GM21786 (cell line): ENCODE data around the gene SPZ1.
"Not testable (repeated sequence)": the region's sequence is repeated elsewhere in the genome, so short reads cannot be mapped to it uniquely, and the experiment has no call there.

Experiments used
- ATAC-seq: cut with Tn5 transposase; IDR thresholded peaks from one replicate; pipeline ENCODE4 v1.9.1; 2021; ENCODE audit not compliant: unreplicated experiment

Gene SPZ1, protein sequence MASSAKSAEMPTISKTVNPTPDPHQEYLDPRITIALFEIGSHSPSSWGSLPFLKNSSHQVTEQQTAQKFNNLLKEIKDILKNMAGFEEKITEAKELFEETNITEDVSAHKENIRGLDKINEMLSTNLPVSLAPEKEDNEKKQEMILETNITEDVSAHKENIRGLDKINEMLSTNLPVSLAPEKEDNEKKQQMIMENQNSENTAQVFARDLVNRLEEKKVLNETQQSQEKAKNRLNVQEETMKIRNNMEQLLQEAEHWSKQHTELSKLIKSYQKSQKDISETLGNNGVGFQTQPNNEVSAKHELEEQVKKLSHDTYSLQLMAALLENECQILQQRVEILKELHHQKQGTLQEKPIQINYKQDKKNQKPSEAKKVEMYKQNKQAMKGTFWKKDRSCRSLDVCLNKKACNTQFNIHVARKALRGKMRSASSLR

DNA sequence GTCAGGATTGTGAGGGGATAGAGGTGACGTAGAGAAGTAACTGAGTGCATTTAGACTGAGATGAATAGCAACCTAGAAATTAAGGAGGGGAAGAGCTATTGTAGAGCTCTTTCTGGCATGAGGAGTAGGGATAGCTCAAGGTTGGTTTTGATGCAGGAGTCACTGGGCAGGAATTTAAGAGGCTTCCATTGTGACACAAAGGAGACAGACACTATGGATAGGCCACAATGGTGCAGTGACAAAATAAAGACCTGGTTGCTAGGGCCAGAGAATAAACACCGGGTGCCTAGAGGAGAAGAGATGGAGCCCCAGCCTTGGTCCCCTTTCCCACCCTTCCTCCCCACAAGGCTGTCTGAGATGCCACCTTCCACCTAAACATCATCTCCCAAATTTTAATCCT is at the start of gene SPZ1:
TSS of gene SPZ1 (plus strand) at position 301 of the 400 bp plus-strand sequence. CDS start 214 bp downstream, outside the sequence.
- ATAC-seq = no peak

DNA sequence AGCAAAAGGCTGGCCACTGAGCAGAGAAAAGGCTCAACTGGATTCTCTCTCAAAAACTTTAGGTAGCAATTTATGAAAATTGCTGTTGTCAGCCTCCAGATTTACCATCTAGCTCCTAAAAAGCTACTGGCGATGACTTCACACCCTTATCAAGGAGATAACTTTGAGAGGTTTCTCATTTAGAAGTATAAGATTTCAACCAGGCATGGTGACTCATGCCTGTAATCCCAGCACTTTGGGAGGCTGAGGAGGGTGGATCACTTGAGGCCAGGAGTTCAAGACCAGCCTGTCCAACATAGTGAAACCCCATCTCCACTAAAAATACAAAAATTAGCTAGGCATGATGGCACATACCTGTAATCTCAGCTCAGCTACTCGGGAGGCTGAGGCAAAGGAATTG is 49.3 kb upstream of the SPZ1 start:
- ATAC-seq = not testable (repeated sequence)

DNA sequence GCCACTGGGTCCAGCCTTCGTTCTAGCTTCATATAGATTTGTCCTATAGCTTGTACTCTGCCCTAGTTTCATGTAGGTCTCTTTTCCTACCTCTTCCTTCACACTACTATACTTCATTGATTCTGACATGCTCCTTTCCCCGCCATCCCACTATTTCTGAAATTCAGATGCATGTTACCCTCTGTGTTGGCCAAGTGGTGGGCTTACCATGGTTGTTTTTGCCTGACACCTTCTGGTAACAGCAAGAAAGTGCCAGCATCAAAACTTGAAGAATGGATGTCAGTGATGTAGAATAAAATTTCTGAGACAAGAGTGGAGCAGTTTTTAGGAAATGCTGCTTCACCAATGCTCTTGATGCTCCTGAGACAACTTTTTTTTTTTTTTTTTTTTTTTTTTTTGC is 44.5 kb upstream of the SPZ1 start:
- no peak for ATAC-seq

DNA sequence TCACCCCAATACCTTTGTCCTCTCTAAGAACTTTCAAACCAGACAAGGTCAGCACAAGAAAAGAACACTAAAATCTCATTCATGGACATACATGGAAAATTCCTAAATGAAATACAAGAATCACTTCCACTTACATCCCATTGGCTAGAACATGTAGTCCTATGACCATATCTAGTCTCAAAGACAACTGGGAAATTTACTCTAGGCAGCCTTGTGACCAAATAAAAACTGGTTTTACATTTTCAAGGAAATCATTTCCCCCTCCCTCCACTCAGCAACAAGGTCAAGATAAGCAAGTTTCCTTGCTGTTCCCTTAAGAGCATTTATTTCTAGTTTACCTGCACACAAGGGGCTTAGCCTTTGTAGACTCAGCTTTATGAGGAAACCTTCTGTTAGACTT is 43.6 kb upstream of the SPZ1 start:
- ATAC-seq = no peak

DNA sequence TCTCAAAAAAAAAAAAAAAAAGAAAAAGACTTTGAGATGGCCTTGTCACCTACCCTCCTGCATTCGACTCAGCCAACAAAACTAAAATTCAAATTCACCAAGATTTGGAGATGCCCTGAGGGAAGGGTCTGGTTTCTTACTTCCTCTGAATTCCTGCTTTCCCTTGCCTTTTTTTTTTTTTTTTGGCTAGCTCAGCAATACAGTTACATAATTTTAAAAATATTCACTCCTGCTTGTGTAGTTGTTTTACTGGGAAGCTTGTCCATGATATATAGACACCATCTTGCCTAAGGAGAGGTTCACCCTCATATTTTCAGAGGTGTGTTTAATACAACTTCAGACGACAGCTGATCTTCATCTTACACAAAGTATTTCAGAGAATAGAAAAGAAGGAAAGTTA is 42.6 kb upstream of the SPZ1 start:
- no peak for ATAC-seq

DNA sequence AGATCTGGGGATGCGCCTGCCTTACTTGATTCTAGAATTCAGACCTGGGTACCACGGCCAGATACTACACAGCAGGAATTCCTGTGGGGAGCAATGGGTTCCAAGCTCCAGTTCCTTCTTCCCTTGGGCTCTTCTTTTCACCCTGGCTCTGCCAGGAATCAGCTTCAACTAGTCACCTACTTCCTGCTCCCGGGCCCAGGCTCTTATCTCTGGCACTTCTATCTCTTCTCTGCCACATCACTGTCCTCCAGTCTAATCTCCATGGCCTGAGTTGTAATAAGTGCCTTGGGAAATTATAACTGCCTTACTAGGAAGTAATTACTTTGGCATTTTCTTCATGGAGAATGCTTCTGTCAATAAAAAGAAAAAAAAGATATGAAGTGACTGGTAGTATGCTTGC is 37.7 kb upstream of the SPZ1 start:
- ATAC-seq = no peak

DNA sequence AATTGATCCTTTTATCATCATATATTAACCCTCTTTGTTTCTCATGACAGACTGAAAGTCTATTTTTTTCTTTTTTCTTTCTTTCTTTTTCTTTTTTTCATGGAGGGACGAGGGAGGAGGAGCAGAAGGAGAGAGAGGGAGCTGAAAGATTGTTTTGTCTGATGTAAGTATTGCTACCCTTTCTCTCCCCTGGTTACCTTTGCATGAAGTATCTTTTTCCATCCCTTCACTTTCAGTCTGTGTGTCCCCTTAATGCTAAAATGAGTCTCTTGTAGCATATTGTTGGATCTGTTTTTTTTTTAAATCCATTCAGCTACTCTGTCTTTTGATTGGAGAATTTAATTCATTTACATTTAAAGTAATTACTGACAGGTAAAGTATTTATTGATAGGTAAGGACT is 36.4 kb upstream of the SPZ1 start:
- no peak for ATAC-seq

DNA sequence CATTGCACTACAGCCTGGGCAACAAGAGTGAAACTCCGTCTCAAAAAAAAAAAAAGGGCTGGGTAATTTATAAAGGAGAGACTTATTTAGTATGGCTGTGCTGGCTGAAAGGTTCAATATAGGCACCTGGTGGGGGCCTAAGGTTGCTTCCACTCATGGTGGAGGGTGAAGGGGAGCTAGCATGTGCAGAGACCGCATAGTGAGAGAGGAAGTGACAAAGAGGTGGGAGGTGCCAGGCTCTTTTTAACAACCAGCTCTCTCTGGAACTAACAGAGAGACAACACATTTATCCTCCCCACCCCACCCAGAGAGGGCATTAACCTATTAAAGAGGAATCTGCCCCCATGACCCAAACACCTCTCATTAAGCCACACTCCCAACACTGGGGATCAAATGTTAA is 35.1 kb upstream of the SPZ1 start:
- no peak for ATAC-seq

DNA sequence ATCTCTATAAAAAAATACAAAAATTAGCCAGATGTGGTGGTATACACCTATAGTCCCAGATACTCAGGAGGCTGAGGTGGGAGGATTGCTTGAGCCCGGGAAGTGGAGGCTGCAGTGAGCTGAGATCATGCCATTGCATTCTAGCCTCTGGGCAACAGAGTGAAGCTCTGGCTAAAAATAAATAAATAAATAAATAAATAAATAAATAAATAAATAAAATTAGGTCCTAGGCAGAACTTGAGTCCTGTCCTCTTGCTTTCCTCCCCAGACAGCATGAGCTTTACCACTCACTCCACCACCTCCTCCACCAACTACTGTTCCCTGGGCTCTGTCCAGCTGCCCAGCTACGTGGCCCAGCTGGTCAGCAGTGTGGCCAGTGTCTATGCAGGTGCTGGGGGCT is 31.6 kb upstream of the SPZ1 start:
- ATAC-seq = no peak

DNA sequence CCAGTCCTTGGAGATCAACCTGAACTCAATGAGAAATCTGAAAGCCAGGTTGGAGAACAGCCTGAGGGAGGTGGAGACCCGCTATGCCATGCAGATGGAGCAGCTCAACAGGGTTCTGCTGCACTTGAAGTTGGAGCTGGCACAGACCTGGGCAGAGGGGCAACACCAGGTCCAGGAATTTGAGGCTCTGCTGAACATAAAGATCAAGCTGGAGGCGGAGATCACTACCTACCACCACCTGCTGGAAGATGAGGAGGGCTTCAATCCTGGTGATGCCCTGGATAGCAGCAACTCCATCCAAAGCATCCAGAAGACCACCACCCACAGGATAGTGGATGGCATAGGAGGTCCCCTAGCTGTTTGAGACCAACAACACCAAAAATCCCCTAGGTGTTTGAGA is 30.5 kb upstream of the SPZ1 start:
- no peak for ATAC-seq

DNA sequence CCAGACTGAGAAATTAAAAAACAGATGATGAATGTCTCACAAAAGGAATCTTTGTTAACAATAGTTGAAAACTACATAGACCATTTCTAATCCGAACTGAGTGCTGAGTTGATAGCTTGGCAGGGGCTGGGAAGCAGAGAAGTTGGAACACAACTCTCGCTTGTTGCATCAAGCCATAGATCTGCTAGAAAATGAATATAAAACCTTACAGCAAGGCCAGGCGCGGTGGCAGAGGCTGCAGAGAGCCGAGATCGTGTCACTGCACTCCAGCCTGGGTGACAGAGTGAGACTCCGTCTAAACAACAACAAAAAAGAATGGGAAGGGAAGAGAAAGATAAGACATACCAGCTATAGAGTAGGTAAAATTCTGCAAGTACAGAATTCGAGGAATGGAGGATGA is 28.0 kb upstream of the SPZ1 start:
- no peak for ATAC-seq

DNA sequence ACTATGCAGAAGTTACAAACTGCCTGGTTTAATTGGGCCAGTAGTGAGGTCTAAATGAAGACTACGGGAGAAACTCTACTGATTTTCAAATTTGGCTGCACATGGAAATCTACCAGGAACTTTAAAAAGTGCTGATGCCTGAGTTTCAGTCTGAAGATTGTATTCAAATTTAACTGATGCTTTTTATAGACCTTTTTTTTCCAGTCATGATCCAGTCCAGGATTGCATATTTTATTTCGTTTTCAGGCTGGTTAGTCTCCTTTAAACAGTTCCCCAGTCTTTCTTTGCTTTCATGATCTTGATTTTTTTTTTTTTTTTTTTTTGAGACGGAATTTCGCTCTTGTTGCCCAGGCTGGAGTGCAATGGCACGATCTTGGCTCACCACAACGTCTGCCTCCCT is 23.7 kb upstream of the SPZ1 start:
- no peak for ATAC-seq

DNA sequence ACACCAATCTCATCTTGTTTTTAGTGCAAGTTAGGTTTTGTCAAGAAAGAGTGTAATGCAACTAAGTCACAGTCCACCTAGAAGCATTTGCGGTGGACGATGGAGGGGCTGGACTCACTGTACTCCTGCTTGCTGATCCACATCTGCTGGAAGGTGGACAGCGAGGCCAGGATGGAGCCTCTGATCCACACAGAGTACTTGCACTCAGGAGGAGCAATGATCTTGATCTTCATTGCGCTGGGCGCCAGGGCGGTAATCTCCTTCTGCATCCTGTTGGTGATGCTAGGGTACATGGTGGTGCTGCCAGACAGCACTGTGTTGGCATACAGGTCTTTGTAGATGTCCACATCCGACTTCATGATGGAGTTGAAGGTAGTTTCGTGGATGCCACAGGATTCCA is 20.2 kb upstream of the SPZ1 start:
- no peak for ATAC-seq

DNA sequence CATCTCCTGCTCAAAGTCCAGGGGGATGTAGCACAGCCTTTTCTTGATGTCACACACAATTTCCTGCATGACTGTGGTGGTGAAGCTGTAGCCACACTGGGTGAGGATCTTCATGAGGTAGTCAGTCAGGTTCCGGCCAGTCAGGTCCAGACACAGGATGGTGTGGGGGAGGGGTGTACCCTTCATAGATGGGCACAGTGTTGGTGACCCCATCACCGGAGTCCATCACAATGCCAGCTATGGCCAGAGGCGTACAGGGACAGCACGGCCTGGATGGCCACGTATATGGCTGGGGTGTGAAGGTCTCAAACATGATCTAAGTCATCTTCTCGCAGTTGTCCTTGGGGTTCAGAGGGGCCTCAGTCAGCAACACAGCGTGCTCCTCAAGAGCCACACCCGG is 19.7 kb upstream of the SPZ1 start:
- ATAC-seq = no peak

DNA sequence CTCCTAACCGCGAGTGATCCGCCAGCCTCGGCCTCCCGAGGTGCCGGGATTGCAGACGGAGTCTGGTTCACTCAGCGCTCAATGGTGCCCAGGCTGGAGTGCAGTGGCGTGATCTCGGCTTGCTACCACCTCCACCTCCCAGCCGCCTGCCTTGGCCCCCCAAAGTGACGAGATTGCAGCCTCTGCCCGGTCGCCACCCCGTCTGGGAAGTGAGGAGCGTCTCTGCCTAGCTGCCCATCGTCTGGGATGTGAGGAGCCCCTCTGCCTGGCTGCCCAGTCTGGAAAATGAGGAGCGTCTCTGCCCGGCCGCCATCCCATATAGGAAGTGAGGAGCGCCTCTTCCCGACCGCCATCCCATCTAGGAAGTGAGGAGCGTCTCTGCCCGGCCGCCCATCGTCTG is 19.0 kb upstream of the SPZ1 start:
- ATAC-seq = not testable (repeated sequence)

DNA sequence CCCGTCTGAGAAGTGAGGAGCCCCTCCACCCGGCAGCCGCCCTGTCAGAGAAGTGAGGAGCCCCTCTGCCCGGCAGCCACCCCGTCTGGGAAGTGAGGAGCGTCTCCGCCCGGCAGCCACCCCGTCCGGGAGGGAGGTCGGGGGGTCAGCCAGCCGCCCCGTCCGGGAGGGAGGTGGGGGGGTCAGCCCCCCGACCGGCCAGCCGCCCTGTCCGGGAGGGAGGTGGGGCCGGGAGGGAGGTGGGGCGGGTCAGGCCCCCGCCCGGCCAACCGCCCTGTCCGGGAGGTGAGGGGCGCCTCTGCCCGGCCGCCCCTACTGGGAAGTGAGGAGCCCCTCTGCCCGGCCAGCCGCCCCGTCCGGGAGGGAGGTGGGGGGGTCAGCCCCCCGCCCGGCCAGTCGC is 18.5 kb upstream of the SPZ1 start:
- ATAC-seq = not testable (repeated sequence)

DNA sequence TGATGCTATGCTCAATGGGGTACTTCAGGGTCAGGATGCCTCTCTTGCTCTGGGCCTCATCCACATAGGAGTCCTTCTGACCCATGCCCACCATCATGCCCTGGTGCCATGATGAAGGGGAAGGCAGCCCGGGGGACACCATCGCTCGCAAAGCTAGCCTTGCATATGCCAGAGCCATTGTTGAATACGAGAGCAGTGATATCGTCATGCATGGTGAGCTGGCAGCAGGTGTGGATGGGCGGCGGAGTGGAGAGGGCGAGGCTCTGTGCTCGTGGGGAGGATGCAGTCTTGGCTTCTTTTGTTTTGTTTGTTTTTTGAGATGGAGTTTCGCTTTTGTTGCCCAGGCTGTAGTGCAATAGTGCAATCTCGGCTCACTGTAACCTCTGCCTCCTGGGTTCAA is 17.2 kb upstream of the SPZ1 start:
- no peak for ATAC-seq

DNA sequence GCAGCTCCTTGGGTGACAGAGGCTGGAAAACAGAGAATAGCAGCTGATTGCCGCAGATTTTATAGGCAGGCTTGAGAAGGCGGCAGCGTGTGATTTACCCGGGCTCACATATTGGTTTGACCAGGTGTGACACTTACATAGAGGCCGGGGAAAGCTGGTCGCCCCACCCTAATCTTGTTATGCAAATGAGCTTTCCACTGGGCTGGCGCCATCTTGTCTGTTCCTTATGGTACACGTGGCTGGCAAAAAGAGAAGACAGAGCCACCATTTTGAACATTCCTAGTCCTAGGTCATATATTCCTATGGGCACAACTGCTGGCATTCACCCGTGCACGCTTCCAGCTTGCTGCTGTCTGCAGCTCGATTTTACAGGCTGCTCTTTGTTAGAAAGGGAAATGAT is 11.3 kb upstream of the SPZ1 start:
- ATAC-seq = no peak

DNA sequence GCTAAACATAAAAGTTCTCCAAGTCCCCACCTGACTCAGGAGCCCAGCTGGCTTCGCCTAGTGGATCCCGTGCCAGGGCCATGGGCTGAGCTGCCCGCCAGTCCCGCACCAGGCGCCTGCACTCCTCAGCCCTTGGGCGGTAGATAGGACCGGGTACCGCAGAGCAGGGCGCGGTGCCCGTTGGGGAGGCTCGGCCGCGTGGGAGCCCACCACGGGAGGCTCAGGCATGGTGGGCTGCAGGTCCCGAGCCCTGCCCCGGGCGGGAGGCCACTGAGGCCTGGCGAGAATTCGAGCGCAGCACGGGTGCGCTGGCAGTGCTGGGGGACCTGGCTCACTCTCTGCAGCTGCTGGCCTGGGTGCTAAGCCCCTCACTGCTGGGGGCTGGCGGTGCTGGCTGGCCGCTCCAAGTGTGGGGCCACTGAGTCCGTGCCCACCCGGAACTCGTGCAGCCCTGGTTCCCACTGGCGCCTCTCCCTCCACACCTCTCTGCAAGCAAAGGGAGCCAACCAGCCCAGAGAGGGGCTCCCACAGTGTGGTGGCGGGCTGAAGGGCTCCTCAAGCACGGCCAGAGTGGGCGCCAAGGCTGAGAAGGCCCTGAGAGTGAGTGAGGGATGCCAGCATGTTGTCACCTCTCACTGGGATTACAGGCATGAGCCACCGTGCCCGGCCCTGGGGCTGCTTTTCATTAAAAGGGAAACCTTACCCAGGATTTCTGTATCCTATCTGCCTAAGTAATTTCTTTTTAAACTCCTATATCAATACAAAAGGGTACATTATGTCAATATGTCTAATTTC is 9.7 kb upstream of the SPZ1 start:
- ATAC-seq = no peak

DNA sequence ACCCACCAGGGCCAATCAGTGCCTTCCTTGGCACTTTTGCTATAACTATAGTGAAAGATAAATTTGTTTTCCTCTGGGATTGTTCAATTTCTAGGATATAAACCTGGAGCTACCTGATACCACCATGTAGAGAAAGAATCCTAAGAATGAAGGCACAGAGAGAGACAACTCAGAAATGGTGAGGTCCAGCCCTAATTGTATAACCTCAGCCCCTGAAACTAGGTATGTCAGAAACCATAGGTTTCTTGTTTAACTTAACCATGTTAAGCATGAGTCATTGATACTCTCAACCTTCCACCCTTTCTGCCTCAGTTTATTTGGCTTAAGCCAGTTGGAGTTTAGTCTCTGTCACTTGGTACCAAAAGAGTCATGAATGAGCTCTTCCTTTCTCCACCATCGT is 4.6 kb upstream of the SPZ1 start:
- no peak for ATAC-seq

DNA sequence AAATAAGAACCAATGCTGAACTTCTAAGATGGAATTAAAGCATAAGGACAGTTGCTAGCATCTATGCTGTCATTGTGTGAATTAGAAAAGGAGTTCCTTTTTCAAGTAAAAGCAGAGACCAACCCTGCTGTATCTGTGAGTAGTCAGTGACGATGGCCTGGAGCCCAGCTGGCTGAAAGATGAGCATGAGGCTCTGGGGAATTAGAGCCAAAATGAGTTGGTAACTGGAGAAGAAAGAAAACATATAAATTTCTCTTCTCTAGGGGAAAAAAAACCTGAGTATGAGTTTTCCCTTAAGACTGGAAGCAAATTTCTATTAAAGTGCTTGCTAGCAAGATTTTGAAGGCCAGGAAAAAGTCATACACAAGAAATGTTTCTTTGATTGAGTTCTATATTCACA is 1.6 kb upstream of the SPZ1 start:
- no peak for ATAC-seq

DNA sequence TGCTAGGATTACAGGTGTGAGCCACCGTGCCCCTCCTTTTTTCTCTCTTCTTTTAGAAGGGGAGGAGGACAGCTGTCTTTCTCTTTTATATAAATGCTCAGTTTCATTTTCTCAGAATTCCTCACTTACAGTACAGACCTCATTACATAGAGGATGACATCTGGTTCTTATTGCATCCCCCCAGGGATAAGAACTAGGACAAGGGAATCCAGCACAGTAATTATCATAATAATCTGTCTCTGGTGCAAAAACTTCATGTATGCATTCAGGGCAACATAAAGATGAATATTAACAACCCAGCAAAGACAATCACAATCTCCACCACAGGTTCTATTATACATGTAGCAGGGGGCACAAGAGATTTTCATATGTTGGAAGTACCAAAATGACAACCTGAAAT is 5.1 kb downstream of the SPZ1 start:
- ATAC-seq = no peak
